Amygdala (tissue), 56 donors: ENCODE results near the gene LRRN3.

Experiments used
- DNase-seq, 56 donors: peaks; one replicate each; lab custom pipeline; 2025; lab: John Stamatoyannopoulos, UW

Gene LRRN3

DNA sequence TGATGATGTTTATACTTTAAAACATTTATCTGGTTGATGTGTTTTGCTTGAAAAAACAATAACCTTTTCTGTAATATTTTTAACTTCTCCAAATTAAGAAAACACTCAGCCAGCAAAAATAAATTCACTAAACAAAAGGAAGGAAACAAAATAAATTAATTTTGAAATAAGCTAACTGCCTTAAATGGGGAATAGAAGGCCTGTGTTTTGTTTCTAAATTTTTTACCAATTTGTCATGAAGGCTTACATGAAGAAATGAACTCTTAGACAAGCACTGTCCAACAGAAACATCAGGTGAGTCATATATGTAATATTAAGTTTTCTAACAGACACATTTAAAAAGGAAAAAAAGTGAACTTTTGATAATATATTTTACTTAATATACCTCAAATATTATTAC lies 68.5 kb downstream of the LRRN3 start:
- DNase-seq, result no peak

DNA sequence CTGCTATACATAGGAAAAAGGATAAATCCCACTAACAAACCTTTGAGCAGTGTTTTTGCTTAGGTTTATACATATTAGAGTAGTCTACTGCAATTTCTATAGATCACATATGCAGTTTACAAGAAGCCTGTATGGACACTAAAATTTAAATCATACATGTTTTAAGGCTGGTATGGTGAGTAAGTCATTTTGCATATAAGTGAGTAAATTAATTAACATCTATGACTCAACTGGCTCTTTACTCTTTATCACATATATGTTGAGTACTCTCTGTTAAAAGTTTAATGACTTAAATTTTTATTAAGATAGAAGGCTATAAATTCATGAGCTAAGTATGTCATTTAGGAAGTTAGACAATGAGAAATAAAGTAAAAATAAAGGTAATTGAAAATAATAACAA lies 69.4 kb downstream of the LRRN3 start:
- DNase-seq, result no peak

DNA sequence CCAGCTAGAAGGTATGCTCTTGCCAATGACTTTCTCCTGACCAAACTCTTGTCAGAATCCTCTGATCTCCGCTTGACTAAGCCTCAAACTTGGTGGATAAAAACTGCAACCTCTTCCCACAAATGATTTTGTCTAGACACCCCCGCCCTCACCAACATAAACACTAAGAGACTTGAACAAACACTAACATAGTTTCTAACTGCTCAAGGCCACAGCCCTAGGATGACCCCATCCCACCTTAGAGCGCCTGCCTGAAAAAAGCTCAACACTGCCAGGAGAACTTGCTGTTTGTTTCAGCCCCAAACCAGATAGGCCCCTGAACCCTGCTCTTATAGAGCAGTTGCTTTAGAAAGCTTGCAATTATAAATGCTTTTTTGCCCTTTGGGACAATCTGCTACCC lies 71.8 kb downstream of the LRRN3 start:
- DNase-seq, result no peak

DNA sequence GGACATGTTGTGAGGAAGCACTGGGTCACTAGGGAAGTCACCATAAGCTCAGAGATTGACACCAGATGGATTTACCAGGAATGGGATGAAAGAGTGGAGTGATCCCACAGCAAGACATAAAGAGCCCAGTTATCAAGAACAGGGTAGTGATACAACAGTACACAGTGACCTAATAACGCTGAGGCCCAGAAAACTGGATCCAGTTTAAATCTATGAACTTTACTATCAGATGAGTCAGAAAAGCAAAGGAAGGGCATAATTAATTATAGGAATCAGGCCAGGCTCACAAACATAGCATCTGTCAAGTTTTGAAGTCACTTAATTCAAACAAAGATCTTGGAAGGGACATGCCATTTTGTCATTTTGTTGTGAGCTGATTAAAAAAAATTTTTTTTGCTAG lies 73.5 kb downstream of the LRRN3 start:
- DNase-seq, result no peak

DNA sequence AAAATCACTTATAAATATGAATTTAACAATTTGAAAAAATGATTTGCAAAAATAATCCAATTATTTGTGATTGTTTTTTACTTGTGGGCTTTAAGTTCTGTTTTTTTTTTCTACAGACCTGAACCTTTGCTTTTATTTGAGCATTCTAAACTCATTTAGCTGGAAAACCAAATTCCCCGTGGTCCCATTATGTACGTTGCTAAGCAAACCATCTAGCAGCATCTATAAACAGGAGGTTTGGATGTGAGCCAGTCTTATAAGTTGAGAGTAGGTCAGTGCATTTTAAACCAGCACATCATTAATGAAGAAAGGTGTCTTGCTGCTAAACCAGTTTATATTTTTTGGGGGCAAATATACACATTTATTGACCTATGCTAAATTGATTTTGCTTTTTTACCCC lies 77.3 kb downstream of the LRRN3 start:
- DNase-seq, result no peak

DNA sequence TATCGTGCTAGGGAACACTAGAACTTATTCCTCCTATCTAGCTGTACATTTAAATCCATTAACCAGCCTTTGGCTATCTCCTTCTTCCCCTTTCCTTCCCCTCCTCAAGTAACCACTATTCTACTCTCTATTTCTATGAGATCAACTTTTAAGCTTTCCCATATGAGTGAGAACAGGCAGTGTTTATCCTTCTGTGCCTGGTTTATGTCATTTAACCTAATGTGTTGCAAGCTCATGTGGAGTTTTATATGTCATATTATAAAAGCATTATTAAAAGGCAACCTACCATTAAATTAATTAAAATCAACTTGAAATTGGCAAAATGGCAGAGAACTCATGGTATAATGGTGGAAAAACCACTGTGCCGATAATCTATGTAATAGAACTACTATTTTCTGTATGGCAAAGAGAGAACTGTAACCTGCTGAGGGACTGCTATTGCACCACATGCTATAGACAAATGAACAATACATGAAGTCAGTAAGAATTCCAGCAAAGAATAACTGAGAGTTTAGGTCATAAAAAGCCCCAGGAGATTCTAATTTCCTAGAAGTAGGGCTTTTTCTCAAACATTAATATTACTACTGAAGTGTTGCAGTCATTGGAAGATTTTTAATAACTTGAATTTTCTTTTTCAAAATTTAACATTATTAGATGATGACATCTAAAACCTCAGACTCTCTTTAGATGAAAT lies 81.8 kb downstream of the LRRN3 start:
- no peak for DNase-seq

DNA sequence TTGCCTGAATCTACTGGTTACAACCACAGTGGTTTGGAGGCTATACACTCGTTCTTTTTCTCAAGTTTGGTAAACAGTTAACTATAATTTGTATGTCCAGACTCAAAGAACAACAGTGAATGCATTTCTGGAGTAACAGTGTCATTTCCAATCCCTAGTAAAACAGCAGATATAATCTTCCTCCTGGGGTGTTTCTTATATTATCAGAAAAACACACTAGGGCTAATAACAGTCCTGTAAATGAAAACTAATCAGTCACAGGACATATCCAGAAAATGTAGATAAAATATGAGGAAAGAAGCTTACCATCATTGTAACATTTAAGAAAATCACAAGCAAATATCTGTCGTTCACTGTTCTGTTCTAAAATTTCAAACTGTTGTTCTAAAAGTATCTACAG lies 82.6 kb downstream of the LRRN3 start:
- no peak for DNase-seq

DNA sequence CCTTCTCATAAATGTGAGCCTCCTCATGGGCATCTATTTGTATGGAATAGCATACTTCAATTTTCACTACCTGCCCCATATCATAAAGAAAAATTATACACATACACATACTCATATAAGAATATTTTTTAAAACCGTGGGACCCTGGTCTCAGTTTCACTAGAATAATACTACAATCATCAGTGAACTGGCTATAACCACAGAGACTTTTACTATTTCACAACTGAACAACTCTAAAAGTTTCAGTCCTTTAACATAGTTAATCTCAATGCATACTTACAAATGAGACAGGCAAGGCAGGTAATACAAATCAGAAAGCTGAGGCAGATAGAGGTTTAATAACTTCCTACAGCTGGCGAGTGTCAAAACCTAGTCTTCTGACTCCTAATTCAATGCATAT lies 83.1 kb downstream of the LRRN3 start:
- DNase-seq, result no peak

DNA sequence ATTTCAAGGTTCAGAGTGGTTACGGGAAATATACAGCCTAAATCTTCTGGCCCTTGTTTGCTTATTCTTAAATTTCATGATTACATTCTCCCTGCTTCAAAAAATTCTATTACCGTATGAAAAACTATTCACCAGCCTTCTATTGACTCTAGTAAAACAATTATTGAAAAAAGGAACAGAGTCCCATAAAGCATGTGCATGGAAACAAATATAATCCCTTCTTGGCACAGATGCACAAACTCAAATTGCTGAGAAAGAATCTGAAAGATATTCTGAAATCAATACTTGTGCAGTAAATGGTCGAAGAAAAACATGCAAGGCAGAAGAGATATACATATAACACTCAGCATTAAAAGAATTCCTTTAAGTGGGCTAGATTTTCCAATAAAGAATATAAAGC lies 83.6 kb downstream of the LRRN3 start:
- no peak for DNase-seq
